ENCODE measurements around the gene HORMAD2.

DNA sequence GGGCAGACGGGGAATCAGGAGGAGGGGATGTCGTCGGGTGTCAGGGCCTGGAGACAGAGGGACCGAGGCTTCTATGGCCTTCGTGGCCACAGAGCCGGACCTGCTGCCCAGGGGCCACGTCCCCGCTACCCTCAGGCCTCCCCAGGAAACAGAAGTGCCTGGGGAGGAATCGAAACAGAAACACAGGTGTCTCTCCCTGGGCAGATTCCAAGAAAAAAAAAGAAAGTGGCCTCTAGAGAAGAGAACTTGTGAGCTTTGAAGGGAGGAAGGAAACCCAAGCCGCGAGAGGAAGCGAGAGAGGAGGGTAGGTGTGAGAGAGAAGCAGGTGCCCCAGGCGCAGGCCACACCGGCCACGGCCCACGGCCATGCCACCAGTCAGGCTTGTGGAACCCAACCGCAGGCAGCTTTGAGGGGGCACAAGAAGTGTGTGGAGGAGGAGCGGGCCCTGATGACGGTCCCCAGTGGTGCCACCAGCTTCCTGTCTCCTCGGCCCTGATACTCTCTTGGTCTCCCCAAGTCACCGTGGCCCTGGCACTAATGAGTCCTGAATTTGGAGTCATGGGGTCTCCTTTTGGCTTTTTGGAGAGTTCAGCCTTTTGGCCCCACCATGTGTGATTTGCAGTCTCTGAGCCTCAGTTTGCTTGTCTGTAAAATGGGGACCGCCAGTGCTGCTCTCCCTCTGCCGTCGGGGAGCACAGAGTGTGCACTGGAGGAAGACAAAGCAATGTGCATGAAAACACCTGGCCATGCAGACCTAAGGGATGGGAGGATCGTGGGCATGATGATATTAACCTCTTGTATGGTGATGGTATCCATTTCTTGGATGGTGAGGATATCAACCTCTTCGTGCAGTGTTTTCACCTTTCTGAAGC is 141.1 kb downstream of the HORMAD2 start:
- TF ChIP-seq, protein P1, sequence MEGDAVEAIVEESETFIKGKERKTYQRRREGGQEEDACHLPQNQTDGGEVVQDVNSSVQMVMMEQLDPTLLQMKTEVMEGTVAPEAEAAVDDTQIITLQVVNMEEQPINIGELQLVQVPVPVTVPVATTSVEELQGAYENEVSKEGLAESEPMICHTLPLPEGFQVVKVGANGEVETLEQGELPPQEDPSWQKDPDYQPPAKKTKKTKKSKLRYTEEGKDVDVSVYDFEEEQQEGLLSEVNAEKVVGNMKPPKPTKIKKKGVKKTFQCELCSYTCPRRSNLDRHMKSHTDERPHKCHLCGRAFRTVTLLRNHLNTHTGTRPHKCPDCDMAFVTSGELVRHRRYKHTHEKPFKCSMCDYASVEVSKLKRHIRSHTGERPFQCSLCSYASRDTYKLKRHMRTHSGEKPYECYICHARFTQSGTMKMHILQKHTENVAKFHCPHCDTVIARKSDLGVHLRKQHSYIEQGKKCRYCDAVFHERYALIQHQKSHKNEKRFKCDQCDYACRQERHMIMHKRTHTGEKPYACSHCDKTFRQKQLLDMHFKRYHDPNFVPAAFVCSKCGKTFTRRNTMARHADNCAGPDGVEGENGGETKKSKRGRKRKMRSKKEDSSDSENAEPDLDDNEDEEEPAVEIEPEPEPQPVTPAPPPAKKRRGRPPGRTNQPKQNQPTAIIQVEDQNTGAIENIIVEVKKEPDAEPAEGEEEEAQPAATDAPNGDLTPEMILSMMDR (IDR thresholded peaks at IDR 0.05), result no peak
- TF ChIP-seq POLR2AphosphoS5 (IDR thresholded peaks at IDR 0.05; ENCODE audit: low read depth, low read length) (no peak), SIN3A (IDR thresholded peaks at IDR 0.05; ENCODE audit: borderline replicate concordance, low read depth, low read length) (no peak)
